ENCODE measurements around the gene DENND1A.

Gene DENND1A

DNA sequence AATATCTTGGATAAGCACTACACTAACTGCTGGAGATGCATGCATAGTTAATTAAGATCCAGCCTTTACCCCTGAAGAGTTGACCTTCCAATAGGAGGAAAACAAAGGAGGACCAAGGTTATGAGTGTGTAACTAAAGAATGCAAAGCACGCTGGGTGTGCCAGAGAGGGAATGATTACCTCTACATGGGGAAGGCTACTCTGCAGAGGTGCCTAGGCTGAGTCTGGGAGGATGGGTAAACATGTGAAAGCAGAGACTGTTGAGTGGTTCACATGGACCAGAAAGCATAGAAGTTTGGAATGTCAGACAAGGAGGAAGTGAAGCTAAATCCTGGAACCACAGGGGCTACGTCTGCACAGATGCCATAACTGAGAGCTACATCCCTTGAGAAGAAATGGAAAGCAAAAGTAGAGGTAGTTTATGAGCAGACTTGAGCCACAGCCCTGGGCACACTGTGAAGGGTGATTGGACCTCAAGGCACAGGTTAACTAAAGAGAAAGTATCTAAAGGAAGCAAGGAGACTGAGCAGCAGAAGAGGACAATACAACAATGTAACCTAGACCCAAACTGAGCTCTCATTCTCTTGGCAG, 176.2 kb downstream of the DENND1A start:
- H3K4me2 ChIP-seq (ENCODE audit: low read depth, low read length, poor library complexity, severe bottlenecking): no peak overlapping the region
- TF ChIP-seq, protein P1, sequence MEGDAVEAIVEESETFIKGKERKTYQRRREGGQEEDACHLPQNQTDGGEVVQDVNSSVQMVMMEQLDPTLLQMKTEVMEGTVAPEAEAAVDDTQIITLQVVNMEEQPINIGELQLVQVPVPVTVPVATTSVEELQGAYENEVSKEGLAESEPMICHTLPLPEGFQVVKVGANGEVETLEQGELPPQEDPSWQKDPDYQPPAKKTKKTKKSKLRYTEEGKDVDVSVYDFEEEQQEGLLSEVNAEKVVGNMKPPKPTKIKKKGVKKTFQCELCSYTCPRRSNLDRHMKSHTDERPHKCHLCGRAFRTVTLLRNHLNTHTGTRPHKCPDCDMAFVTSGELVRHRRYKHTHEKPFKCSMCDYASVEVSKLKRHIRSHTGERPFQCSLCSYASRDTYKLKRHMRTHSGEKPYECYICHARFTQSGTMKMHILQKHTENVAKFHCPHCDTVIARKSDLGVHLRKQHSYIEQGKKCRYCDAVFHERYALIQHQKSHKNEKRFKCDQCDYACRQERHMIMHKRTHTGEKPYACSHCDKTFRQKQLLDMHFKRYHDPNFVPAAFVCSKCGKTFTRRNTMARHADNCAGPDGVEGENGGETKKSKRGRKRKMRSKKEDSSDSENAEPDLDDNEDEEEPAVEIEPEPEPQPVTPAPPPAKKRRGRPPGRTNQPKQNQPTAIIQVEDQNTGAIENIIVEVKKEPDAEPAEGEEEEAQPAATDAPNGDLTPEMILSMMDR (conservative IDR thresholded peaks at IDR 0.05; ENCODE audit: low read length): no peak
- no peak for TF ChIP-seq EZH2phosphoT487 (IDR thresholded peaks at IDR 0.05; ENCODE audit: borderline replicate concordance)

DNA sequence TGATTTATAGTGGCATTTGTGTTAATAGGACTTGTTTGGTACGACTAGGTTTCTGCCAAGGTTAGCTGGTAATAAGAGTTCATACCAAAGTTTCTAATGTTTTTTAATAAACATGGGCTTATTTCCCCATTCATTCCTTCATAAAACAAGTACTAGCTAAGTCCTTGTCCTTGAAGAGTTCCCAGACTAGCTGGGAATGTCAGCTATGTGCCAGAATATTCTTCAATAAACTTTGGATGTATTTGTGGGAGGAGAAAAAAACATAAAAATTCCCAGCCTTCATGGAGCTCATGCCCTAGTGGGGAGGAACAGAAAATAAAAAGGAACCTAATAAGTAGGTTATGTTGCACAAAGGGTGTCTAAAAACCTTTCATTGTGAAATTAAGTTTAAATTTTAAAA, 176.9 kb downstream of the DENND1A start:
- H3K79me2 ChIP-seq (ENCODE audit: insufficient read depth, low read length): no peaks in the 10 kb centered on the region
- no peak overlapping the region for H3K4me2 ChIP-seq (ENCODE audit: low read depth, low read length, poor library complexity, severe bottlenecking)
- H3F3A ChIP-seq (ENCODE audit: low read depth): no peaks in the 10 kb centered on the region
- peaks cover 26% of the 10 kb centered on the region for H3K4me1 ChIP-seq (ENCODE audit: insufficient read depth, low read length, poor library complexity, severe bottlenecking)
- no peak overlapping the region for H2AFZ ChIP-seq (ENCODE audit: low read length)
- no peak overlapping the region for H3K9ac ChIP-seq (ENCODE audit: low read depth, low read length, poor library complexity, severe bottlenecking)
- no peak overlapping the region for H3K4me3 ChIP-seq (ENCODE audit: low read length, poor library complexity, severe bottlenecking)
- no peaks in the 10 kb centered on the region for H3K27me3 ChIP-seq (ENCODE audit: insufficient read depth, low read length, poor library complexity, severe bottlenecking)
- no peaks in the 10 kb centered on the region for H3K9me3 ChIP-seq (ENCODE audit: insufficient read depth, low read depth, low read length)
- H3K9me2 ChIP-seq (replicated peaks; ENCODE audit: low read depth, low read length): no peaks in the 10 kb centered on the region
- no peaks in the 10 kb centered on the region for H4K20me1 ChIP-seq (ENCODE audit: insufficient read depth, low read length, poor library complexity, severe bottlenecking)
- H3K36me3 ChIP-seq (ENCODE audit: insufficient read depth, low read length): no peaks in the 10 kb centered on the region
- TF ChIP-seq EZH2phosphoT487 (IDR thresholded peaks at IDR 0.05; ENCODE audit: borderline replicate concordance): no peak
- TF ChIP-seq, protein P1 (conservative IDR thresholded peaks at IDR 0.05; ENCODE audit: low read length): no peak

More for the DNA sequence above, 176.2 kb downstream of the DENND1A start:
- no peaks in the 10 kb centered on the region for H3K9me3 ChIP-seq (ENCODE audit: insufficient read depth, low read depth, low read length)
- no peaks in the 10 kb centered on the region for H3K9me2 ChIP-seq (replicated peaks; ENCODE audit: low read depth, low read length)
- peaks cover 26% of the 10 kb centered on the region for H3K4me1 ChIP-seq (ENCODE audit: insufficient read depth, low read length, poor library complexity, severe bottlenecking)
- no peaks in the 10 kb centered on the region for H3K79me2 ChIP-seq (ENCODE audit: insufficient read depth, low read length)
- no peaks in the 10 kb centered on the region for H3K27me3 ChIP-seq (ENCODE audit: insufficient read depth, low read length, poor library complexity, severe bottlenecking)
- H4K20me1 ChIP-seq (ENCODE audit: insufficient read depth, low read length, poor library complexity, severe bottlenecking): no peaks in the 10 kb centered on the region
- H3K9ac ChIP-seq (ENCODE audit: low read depth, low read length, poor library complexity, severe bottlenecking): no peak overlapping the region
- no peak overlapping the region for H2AFZ ChIP-seq (ENCODE audit: low read length)
- H3K4me3 ChIP-seq (ENCODE audit: low read length, poor library complexity, severe bottlenecking): no peak overlapping the region
- no peaks in the 10 kb centered on the region for H3K36me3 ChIP-seq (ENCODE audit: insufficient read depth, low read length)
- H3F3A ChIP-seq (ENCODE audit: low read depth): no peaks in the 10 kb centered on the region

- Histone ChIP-seq H3K4me3 (ENCODE audit: low read length, poor library complexity, severe bottlenecking) (no peak overlapping the region), H3K79me2 (ENCODE audit: insufficient read depth, low read length) (no peaks in the 10 kb centered on the region), H3K9ac (ENCODE audit: low read depth, low read length, poor library complexity, severe bottlenecking) (peak overlapping the region; percentile 37), H3K27me3 (ENCODE audit: insufficient read depth, low read length, poor library complexity, severe bottlenecking) (no peaks in the 10 kb centered on the region), H4K20me1 (ENCODE audit: insufficient read depth, low read length, poor library complexity, severe bottlenecking) (no peaks in the 10 kb centered on the region), H3K9me3 (ENCODE audit: insufficient read depth, low read depth, low read length) (no peaks in the 10 kb centered on the region), H2AFZ (ENCODE audit: low read length) (peak overlapping the region; percentile 58; the same call in 1 of the 2 replicates), H3F3A (ENCODE audit: low read depth) (no peaks in the 10 kb centered on the region), H3K4me1 (ENCODE audit: insufficient read depth, low read length, poor library complexity, severe bottlenecking) (peaks cover 26% of the 10 kb centered on the region), H3K36me3 (ENCODE audit: insufficient read depth, low read length) (no peaks in the 10 kb centered on the region), H3K9me2 (replicated peaks; ENCODE audit: low read depth, low read length) (no peaks in the 10 kb centered on the region), H3K4me2 (ENCODE audit: low read depth, low read length, poor library complexity, severe bottlenecking) (peak overlapping the region; percentile 51)
- TF ChIP-seq EZH2phosphoT487 (IDR thresholded peaks at IDR 0.05; ENCODE audit: borderline replicate concordance): no peak
- TF ChIP-seq, protein P1 (conservative IDR thresholded peaks at IDR 0.05; ENCODE audit: low read length): no peak
Observed at GRCh38 chr9:123749580-123750202, 180.2 kb downstream of the DENND1A start.
